ENCODE results near the gene HABP2.

Gene HABP2

DNA sequence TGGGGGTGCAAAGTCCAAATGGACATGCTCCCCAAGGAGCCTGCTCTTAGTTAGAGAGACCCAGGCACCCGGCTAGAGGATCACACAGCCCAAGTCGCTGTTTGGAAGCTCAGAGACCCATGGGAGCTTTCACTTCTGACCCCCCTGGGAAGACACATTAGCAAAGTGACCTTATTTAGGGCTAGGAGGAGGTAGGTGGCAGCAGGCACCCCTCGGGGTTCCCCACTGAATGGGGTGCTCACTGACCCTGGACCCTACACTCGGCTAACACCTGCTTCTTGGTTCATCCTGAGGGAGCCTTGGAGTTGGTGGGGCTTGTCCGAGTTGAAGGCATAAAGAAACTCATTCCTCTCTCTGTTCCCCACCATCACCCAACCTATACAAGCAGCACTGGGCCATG is 27.1 kb upstream of the HABP2 start:
- TF ChIP-seq CTCF (conservative IDR thresholded peaks at IDR 0.05): no peak
- H3K27ac ChIP-seq: no peak overlapping the region

DNA sequence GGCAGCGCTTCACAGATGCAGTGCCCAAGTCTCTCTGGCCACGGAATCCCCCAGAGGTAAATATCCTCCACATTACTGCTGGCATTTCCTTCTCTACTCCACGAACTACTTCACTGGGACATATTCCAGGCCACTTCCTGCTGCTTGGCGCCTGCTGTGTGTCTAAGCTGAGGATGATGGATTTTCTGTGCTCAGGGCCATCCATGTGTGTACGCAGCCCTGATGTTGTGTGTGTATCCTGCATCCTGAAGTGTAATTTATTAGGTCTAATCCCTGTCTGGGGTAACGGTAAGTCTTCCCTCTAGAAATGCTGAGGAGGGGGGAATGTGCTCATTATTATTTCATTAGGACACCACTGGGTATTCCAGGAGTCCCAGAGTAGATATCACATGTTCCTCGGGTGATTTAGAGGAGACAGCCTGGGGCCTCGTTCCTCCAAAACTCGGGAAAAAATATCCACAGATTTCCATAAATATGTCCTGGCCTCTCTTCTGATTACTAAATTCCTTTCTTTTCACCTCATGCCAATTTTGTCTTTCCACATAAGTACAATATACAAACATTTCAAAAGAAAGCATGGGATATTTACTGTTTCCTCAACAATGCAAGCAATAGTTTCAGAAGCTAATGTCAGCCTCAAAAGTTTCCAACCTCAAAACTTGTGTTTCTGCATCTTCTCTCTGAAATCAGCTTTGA is 25.5 kb upstream of the HABP2 start:
- H3K27ac ChIP-seq: no peak overlapping the region

DNA sequence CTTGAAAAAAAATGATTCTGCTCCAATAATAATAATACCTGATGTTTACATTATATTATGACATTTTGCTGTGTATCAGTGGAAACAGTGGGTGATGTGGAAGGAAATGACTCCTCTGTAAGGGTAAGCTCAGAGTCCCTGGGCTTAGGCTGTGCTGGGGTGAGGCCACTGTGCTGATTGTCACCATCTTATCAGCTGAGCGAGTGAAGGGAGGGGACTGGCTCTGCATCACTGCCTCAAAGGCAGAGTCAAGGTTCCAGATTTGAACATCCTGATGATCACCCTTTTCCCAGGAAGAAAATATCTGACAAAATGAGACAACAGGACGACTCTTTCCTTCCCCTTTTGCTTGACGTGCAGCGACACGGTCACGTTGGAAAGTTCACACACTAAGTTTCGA is 24.0 kb upstream of the HABP2 start:
- TF ChIP-seq CTCF (conservative IDR thresholded peaks at IDR 0.05): no peak
- H3K27ac ChIP-seq: no peak overlapping the region

More for the DNA sequence above, 25.5 kb upstream of the HABP2 start:
- TF ChIP-seq CTCF (conservative IDR thresholded peaks at IDR 0.05): no peak

GRCh38 chr10:113529575-113529974 is 23.3 kb upstream of the HABP2 start:
- H3K27ac ChIP-seq: no peak overlapping the region
- TF ChIP-seq CTCF (conservative IDR thresholded peaks at IDR 0.05): no peak

DNA sequence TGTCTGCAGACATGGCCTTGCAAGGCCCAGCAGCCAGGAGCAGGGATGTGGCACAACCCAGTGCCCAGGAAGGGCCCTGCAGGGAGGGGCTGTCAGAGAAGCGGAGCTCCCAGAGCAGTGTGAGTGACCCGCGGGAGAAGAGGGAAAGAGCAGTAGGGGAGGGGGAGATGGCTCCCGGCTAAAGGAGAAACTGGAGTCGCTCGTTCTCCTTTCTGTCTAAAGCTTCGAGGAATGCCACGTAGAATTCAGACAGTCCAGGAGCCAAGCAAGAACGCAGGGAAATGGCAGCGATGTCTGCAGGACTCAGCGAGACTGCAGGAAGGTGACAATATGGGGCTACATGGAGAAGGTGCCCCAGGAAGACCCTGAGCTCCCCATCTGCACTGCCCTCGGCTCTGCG is 22.4 kb upstream of the HABP2 start:
- no peak for TF ChIP-seq CTCF (conservative IDR thresholded peaks at IDR 0.05)
- no peak overlapping the region for H3K27ac ChIP-seq

DNA sequence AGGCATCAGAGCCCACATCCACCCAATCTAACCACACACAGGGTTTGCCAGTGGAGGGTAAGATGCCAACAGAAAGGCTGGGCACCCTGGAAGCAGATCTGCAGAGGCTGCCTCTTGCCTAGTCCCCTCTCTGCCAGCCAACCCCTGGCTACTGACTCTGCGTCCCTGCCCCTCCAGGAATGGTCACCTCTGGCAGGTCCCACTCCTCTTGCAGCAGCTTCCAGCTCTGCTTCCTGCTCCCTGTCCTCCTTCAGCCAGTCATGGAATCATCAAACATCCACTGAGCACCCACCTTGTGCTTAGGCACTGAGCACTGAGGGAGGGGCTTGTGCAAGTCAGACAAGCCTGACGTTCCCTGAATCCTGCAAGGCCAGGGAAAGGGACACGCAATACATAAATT is 20.1 kb upstream of the HABP2 start:
- no peak for TF ChIP-seq CTCF (conservative IDR thresholded peaks at IDR 0.05)
- no peak overlapping the region for H3K27ac ChIP-seq

- no peak for TF ChIP-seq CTCF (conservative IDR thresholded peaks at IDR 0.05)
- H3K27ac ChIP-seq: no peak overlapping the region
These were observed 19.1 kb upstream of the HABP2 start for GRCh38 chr10:113533801-113534200.
